HG03439 (cell line): ENCODE data around the gene RTP1.
"Not testable (repeated sequence)": the region's sequence is repeated elsewhere in the genome, so short reads cannot be mapped to it uniquely, and the experiment has no call there.

Experiments
- ATAC-seq: cut with Tn5 transposase; IDR thresholded peaks from one replicate; pipeline ENCODE4 v1.9.1; 2021; ENCODE audit warnings: mild to moderate bottlenecking, moderate library complexity; ENCODE audit not compliant: unreplicated experiment

Gene RTP1, protein sequence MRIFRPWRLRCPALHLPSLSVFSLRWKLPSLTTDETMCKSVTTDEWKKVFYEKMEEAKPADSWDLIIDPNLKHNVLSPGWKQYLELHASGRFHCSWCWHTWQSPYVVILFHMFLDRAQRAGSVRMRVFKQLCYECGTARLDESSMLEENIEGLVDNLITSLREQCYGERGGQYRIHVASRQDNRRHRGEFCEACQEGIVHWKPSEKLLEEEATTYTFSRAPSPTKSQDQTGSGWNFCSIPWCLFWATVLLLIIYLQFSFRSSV

DNA sequence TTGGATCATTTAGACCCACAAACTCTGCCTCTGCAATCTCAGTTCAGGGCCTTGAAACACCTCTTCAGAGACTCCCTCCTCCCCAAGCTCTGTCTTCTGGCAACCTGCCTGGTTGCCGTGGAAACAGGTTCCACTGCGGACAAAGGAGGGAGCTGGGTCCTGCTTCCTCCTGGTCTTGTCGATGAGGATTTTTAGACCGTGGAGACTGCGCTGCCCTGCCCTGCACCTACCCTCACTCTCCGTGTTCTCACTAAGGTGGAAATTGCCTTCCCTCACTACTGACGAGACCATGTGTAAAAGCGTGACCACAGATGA, at the start of gene RTP1:
Gene RTP1, plus strand, starts transcription at position 152 of the 315 bp plus-strand sequence. Its CDS starts 30 bp downstream, at position 182.
- no peak for ATAC-seq

DNA sequence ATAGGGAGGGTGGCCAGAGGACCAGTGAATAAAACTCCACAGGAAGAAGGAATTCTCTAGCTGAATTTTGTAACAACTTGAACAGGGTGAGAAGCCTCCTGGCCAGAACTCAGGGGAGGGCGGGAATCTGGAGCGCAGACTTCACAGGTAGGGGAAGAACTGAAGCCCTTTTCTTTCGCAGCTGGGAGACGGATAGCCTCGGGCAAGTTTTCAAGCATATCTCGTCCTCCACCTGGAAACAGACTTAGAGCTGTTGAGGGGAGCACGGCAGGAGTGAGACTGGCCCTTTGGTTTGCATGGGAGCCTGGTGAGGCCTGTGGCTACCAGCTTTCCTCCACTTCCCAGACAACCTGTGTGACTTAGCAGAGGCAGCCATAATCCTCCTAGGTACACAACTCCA, 47.1 kb upstream of the RTP1 start:
- ATAC-seq = no peak

DNA sequence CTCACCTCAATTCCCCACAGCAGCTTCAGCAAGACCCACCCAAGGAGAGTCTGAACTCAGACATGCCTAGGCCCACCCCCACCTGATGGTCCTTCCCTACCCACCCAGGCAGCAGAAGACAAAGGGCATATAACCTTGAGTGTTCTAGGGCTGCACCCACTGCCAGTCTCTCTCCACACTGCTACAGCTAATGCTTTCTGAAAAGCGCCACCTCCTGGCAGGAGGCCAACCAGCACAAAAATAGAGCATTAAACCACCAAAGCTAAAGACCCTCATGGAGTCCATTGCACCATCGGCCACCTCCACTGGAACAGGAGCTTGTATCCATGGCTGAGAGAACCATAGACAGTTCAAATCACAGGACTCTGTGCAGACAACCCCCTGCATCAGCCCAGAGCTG, 46.7 kb upstream of the RTP1 start:
- ATAC-seq = no peak

DNA sequence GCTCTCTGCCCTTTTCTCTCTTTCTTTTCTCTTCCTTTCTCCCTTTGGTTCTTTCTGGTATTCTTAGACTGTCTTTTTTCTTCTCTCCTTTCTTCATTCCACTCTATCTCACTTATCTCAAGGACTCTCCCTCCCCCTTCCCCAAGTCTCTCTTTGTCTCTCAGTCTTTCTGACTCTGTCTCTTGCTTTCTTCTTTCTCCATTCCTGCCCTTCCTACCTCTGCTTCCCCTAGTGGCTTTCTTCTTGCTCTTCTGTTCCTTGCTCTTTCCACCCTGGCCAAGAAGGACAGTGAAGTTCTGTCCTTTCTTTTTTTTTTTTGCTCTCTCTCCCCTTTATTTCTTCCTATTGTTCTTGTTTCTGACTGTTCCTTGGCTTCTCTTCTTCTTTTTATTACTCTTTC, 35.7 kb upstream of the RTP1 start:
- no peak for ATAC-seq

DNA sequence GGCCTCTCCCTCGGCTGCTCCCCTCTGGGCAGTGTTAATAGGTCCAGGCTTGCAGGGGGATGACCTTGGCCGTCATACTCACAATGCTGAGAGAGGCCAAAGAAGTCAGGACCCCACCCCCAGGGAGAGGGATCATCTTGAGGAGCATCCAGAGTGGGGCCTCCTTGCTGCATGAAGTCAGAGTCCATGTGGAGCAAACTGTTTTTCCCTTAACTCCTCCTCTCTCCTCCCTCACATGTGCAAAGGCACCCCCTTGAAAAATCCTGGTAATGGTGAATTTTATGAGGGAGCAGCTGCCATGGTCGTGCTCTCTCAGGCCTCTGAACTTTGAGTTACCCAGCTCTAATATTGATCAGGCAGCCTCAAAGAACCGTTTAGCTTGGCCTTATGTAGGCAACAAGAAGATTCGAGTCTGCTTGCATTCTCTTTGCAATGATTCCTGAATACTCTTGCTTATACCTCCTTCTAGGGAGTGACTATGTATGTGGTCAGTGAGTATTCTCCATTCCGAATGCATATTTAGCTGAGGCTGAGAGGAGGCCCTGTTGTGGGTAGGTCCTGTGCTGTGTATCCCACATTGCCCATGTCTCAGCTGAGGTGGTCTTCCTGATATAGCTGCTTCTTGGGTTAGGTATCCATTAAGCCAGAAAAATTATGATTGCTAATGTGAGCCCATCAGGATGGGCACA, 34.9 kb upstream of the RTP1 start:
- no peak for ATAC-seq

DNA sequence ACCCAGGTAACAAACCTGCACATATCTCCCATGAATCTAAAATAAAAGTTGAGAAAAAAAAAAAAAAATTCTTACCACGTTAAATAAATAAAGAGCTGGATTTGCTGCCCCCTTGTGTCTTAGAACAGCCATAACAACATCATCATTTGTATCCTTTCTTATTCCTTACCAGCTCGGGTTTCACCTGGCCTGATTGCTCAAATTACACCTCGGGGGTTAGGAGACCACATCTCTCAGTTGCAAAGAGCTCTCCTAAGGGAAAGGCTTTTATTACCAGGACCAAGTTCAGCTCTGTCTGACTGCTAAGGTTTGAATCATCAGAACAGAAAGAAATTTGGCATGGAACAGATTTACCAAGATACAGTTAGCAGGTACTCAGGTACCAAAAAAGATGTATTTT, 32.1 kb upstream of the RTP1 start:
- no peak for ATAC-seq

DNA sequence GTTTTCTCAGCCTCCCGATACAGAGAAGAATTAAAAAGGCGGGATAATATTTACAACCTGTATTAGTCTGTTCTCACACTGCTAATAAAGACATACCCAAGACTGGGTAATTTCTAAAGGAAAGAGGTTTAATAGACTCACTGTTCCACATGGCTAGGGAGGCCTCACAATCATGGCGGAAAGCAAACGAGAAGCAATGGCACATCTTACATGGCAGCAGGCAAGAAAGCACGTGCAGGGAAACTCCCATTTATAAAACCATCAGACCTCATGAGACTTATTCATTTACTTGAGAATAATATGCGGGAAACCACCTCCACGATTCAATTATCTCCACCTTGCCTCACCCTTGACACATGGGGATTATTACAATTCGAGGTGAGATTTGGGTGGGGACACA, 30.5 kb upstream of the RTP1 start:
- ATAC-seq = no peak

DNA sequence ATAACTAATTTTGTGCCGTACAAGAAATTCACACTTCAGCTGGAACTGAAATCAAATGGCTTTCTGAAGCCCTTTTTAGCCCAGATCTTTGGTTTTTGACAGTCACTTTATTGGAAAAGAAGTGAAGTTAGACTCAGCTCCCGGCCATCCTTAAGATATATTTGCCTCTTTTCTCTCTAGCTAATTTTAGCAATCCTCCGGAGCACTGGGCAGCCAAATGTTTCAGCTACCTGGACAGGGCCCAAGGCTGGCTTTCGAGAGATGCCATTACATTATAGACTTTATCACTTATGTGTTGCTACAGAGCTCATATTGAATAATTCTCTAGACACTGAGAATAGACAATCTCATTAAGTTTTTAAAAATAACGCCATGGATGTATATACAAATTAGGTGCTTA, 29.5 kb upstream of the RTP1 start:
- ATAC-seq = no peak

DNA sequence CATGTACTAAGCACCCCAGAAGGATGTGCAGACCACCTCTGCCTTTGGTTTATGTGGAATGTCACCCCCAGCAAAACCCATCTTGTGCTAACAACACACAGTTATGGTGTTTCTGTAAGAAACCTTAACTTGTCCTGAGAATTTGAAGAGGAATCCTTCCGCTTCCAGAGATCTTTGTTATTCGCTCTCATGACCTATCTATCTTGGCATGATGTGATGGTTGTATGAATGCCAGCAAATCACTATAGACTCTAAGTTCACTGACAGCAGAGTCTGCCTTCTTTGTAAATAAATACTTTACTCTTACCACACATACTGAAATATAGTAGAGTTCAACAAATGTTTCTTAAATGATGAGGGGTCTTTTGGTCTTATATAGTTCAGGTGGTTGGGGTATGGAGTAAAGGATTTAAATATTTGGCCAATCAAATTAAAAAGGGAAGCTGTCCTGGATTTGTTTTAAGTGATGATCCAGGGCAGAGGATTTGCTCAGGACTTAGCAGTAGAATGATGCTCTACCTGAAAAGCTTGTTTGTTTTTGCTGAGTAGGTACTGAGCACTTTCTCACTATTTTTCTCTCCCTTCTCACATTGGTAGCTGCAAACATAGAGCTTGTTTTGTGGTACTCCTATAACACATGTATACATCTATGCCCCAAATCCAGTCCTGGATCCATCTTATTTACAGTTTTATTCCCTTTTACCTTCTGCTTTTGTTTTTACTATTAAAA, 27.9 kb upstream of the RTP1 start:
- no peak for ATAC-seq

DNA sequence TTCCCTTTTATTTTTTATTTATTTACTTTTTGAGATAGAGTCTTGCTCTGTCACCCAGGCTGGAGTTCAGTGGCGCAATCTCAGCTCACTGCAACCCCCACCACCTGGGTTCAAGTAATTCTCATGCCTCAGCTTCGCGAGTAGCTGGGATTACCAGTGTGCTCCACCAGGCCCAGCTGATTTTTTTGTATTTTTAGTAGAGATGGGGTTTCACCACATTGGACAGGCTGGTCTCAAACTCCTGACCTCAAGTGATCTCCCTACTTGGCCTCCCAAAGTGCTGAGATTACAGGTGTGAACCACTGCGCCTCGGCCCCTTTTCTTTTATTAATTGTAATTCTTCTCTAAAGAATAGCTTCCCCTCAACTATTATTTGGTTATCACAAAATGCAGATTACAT, 26.4 kb upstream of the RTP1 start:
- not testable (repeated sequence) for ATAC-seq

DNA sequence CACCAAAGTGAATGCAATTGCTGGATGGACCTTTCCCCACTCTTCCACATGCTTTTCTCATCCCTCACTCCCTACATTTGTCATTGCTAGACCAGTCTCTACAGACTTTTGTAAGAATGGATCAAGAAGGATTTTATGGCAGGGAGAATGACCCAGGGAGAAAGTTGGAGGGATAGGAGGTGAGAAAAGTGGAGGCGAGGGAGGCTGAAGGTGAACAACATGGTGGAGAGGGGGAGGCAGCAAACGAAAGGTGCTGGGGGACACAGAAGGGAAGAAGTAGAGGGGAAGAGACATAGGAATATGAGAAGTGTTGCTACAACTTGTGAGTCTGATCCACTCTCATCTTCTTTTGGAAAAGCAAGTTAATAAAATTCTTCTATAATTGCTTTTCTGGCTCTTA, 24.4 kb upstream of the RTP1 start:
- no peak for ATAC-seq

DNA sequence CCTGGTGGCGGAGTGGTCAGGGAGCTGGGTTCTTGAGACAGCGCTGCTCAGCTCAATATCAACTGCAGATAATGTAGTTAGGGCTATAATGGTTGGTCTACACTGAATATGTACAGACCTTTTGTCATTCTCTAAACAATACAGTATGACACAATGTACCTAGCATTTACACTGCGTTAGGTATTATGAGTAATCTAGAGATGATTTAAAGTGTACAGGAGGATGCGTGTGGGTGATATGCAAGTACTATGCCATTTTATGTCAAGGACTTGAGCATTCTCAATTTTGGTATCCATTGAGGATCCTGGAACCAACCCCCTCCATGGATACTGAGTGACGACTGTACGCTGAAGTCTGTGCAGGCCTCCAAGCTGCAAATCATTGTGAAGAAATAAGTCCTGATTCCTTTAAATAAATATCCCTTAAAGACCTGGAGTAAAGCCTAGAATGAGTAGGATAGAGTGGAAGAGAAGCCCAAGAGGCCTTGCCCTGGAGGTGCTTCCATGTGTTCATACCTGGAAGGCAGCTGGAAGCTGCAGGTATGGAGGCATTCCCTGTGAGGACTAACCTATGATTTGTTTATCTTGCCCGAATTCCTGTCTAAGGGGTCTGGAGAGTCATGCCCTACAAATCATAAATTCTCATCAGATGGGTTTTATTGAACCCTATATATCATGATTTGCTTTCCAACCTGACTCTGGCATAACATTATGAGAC, 15.7 kb upstream of the RTP1 start:
- no peak for ATAC-seq

DNA sequence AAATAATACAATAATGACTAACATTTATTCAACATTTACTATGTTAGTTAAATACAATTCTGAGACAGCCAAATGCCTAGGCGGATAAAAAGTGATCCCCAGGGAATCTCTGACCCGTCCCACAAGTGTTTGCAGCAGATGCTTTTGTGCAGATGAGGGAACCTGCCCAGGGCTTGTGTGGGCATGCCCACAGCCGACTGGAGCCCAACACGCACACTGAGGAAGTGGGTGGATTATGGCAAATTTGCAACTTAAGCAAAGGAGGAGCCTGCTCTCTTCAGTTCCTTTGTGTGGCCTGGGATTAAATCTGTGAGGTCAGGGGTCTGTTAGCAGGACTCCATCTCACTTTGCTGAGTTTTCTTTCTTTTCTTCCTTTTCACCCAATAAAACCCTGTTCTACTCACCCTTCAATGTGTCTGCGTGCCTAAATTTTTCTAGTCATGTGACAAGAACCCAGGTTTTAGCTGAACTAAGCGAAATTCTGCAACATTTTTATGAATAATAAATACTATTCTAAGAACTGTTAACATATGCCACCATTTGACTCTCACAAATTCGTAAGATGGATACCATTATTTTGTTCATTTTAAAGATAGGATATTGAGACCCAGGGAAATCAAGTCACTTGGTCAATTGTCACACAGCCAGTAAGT, 13.9 kb upstream of the RTP1 start:
- no peak for ATAC-seq

DNA sequence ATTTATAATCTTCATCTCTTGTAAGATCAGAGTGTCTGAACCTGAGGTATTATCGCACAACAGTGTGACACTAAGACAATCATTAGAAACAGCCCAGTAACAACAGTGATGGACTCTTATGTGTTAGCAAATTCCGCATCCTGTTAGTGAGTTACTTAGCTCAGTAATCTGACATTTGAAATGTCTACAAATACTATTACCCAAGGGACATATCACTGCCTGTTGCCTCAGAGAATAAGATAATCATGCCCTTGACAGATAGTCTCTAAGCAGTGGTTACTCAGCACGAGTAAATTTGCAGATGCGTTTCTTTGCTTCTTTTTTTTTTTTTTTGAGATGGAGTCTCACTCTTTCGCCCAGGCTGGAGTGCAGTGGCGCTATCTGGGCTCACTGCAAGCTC, 13.4 kb upstream of the RTP1 start:
- ATAC-seq = no peak

DNA sequence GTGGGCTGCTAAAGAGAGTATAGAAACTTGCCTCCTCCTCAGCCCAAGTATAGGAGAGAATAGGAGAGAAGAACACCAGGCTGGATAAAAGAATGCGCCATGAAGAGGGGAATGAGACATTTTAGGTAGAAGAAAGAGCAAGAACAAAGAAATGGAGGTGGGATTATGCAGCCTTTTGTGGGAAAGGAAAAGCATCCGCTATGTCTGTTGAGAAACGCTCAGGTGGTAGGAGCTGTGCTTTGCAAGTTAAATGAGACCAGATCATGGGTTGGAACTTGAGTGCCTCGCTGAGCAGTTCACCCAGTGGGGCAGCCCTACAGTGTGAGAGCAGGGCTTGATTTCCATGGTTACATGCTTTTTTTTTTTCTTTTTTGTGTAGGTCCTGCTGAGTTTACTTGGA, 11.5 kb upstream of the RTP1 start:
- ATAC-seq = no peak

DNA sequence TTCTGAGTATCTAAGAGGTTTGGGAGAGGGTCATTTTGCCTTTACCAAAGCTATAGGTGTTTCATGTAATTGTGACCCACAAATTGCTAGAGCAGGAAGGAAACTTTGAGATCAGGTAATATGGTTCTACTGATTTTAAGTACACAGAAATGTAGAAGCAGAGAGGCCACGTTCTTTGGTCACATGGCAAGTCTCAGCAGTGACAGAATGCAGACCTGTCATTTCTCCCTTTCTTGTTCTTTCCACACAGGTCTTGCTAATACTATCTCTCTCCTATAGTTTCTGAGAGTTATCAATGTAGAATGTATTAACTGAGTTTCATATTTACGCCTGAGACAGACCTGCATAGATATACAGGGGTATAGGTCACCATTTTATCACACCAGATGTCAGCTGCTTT, 10.9 kb upstream of the RTP1 start:
- ATAC-seq = no peak

DNA sequence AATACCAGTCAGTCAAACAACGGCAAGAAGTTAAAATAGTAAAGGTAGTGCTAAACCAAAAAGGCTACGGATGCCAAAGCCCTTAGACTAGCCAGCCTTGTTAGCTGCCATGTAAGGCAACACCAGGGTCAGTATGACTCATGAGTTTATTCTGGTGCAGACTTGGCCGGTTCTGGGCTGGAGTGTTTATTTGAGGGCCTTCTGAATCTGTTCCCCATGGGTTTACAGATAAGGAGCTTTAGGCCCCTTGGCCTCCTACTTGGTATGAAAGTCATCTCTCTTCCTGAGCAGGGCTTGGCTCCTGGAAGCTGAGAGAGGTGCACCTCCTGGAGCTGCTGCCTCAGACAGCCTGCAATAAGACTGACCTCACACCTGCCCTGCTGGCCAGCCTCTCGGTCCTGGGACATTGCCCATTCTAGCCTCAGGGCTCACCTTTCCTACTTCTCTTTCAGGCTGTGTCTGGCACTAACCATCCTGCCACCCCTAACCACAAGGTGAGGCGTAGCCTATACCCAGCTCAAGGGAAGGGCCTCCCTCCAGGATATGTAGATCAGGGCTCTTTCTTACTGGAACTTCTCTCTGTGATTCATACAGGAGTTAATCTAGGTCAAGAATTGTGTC, 10.4 kb upstream of the RTP1 start:
- ATAC-seq = no peak

DNA sequence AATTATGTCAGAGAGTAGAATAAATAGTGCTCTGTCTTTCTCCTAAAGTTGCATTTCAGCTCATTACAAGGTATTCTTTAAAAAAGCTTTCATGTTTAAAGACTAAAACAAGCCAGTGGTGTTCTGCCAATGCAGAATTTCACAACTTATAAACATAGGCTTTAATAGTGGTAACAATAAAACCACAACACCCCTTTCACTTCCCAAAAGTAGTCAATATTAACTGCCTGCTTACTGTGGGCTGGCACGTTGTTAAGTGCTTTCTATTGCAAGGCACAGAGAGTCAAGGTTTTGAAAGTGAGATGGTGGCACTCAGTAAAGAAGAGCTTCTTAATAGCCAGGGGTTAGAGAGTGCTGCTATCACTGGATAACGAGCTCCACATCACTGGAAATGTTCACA, 8.4 kb upstream of the RTP1 start:
- no peak for ATAC-seq

DNA sequence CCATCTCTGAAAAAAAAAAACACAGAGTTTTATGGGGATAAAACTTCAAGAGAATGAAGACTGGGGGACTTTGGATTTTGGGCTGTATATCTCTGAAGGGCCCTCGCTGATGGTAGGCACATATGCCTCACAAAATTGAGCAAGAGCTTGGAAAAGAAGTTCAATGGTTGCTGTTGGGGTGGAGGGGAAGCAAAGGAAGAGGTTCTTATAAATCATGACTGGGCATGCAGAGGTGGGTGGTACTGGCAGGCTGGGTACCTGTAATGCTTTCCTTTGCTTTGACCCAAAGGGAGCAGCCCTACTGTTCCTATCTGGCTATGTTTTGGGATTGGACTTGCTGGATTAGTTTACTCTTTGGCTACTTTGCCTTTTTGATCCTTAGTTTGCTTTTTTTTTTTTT, 6.0 kb upstream of the RTP1 start:
- ATAC-seq = no peak

DNA sequence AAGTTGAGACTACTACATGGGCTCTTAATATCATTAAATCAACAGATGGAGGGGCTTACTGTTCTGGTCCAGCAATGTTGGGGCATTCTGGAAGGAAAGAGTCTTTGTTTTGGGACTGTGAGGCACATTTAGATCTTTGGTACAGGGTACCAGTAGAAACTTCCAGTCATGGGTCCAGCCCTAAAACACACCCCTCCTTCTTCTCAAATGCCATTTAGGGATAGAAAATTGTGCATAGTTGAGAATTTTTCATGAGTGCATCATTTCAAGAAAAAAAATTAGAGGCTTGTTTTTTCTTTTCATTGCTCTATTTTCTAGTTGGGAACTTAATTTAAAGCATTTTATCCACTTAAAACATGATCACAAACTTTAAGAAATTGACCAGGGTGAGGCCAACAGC, 4.1 kb upstream of the RTP1 start:
- ATAC-seq = no peak
